Activated T-cell treated with anti-CD3 and anti-CD28 coated beads, Interleukin-2, amount 50 U/mL, for 24 hours (primary cell): ENCODE data around the gene CCL22.

Experiments
- DNase-seq: peaks from one replicate; pipeline ENCODE4 v3.0.0-alpha.2; 2020
- H3K27ac Mint-ChIP-seq: 2 replicates; pipeline ENCODE4 v1.8.0; 2020; ENCODE audit warnings: mild to moderate bottlenecking, mixed read lengths
- H3K27me3 Mint-ChIP-seq: 2 replicates; pipeline ENCODE4 v1.8.0; 2020; ENCODE audit warnings: mixed read lengths
- H3K36me3 Mint-ChIP-seq: 2 replicates; pipeline ENCODE4 v1.8.0; 2020; ENCODE audit warnings: low read depth, mixed read lengths
- H3K4me1 Mint-ChIP-seq: 2 replicates; pipeline ENCODE4 v1.8.0; 2020; ENCODE audit warnings: low read depth, mixed read lengths
- H3K4me3 Mint-ChIP-seq: 2 replicates; pipeline ENCODE4 v1.8.0; 2020; ENCODE audit warnings: mild to moderate bottlenecking, moderate library complexity, mixed read lengths
- H3K9me3 Mint-ChIP-seq: 2 replicates; pipeline ENCODE4 v1.8.0; 2020; ENCODE audit warnings: mixed read lengths

The CCL22 gene

DNA sequence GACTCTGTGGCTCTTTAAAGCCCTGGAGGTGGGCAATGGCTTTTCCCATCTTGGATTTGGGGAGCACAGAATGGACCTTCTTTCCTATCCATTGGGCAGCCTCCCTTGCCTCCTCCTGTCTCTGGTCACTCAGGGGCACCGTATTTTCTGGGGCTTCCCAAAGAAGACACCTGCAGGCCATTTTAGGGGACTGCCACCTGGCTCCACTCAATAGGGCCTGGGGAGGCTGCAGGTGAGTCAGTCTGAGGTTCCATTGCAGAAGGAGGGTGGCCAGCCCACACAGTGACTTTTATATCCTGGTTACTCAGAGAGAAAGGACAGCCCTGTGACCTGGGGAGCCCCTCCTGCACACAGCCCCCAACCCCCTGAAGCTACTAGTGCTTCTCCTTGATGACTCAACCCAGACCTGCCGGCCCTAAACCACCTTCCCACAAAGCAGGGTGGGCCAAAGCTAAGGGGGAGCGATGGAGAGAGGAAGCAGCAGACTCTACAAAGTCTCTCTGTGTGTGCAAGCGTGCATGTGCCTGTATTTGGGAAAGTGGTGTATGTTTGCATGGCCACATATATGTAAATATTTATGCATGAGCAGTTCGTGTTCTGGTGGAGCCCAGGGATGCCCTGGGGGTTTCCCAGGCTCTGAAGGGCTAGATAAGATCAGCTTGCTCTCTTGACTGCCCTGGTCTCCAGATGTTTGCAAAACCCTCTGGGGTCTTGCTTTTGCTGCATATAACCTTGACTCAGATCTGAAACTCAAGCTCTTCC is 18.7 kb downstream of the CCL22 start:
- Mint-ChIP-seq H3K36me3 (no peaks in the 10 kb centered on the region), H3K27me3 (peaks cover 2% of the 10 kb centered on the region), H3K9me3 (no peaks in the 10 kb centered on the region), H3K4me1 (peaks cover 28% of the 10 kb centered on the region), H3K27ac (peak overlapping the region; percentile 48), H3K4me3 (no peak overlapping the region)
- DNase-seq: peak; percentile 42

DNA sequence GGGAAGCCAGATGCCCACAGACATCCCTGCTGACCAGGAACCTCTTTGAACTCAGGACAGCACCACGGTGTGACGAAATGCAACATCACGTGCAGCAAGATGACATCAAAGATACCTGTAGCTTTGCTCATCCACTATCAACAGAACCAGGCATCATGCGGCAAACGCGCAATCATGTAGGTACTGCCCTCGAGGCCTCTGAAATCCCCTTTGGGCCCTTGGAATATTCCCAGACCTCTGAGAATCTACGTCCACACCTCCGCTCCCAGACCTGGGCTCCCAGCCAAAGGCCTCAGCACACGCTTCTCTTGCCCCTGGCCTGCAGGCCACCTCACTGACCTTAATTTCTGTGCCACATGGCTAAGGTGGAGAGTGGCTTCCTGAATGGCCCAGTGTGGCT is 21.0 kb downstream of the CCL22 start:
- Mint-ChIP-seq H3K4me1 (peaks cover 26% of the 10 kb centered on the region), H3K27me3 (no peaks in the 10 kb centered on the region), H3K36me3 (no peaks in the 10 kb centered on the region), H3K9me3 (no peaks in the 10 kb centered on the region), H3K27ac (no peak overlapping the region), H3K4me3 (no peak overlapping the region)
- no peak for DNase-seq

DNA sequence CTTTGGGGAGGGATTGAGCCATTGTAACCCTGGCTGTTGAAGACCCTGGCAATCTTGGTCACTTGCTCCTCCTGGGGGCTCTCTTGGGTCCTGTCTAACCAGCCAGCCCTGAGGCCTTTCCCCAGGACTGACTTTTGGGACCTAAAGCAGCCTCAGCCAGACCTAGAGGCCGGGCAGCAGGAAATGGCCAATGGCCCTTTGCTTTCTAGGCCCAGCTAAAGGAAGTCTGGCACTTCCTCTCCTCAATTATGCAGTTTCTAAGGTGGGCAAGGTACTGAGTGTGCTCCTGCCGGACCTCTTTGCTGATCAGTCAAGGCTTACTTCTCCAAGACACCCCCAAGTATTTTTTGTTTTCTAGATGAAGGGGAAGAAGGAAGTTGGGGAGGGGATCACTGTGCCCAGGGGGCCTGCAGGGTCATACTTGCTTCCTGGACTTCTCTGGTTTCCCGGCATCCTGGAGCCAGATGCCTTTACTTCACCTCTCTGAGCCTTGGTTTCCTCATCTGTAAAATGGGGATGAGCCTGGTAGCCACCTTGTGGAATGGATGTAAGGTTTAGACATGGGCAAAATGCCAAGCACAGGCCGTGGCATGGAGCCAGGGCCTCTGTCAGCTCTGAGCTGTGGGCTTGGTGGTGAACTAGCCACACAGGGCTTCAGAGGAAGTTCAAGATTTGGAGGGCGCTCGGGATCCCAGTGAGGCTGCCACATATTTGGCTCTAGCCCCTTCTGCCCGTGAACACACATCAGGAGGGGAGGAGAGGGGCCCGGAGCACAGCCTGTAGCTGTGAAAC is 22.3 kb downstream of the CCL22 start:
- H3K27ac Mint-ChIP-seq: no peak overlapping the region

DNA sequence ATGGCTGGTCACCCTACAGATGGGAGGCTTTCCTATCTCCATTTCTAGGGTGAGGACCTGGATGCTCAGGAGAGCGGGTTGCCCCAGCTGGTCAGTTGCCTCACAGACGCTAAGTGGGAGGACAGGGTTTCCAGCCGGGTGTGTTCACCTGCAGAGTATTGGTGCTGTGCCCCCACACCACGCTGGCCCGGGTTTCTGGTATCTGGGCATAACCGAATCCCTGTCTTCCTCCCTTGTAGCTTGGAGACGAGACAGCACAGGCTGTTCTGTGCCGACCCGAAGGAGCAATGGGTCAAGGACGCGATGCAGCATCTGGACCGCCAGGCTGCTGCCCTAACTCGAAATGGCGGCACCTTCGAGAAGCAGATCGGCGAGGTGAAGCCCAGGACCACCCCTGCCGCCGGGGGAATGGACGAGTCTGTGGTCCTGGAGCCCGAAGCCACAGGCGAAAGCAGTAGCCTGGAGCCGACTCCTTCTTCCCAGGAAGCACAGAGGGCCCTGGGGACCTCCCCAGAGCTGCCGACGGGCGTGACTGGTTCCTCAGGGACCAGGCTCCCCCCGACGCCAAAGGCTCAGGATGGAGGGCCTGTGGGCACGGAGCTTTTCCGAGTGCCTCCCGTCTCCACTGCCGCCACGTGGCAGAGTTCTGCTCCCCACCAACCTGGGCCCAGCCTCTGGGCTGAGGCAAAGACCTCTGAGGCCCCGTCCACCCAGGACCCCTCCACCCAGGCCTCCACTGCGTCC is 23.4 kb downstream of the CCL22 start:
- Mint-ChIP-seq H3K27ac (no peak overlapping the region), H3K36me3 (no peaks in the 10 kb centered on the region), H3K4me1 (peaks cover 19% of the 10 kb centered on the region), H3K4me3 (no peak overlapping the region), H3K27me3 (no peaks in the 10 kb centered on the region), H3K9me3 (no peaks in the 10 kb centered on the region)
- no peak for DNase-seq

More for the DNA sequence above, 22.3 kb downstream of the CCL22 start:
- no peaks in the 10 kb centered on the region for H3K36me3 Mint-ChIP-seq
- H3K4me1 Mint-ChIP-seq: peaks cover 26% of the 10 kb centered on the region
- no peak for DNase-seq
- no peak overlapping the region for H3K4me3 Mint-ChIP-seq
- H3K27me3 Mint-ChIP-seq: no peaks in the 10 kb centered on the region
- H3K9me3 Mint-ChIP-seq: no peaks in the 10 kb centered on the region

DNA sequence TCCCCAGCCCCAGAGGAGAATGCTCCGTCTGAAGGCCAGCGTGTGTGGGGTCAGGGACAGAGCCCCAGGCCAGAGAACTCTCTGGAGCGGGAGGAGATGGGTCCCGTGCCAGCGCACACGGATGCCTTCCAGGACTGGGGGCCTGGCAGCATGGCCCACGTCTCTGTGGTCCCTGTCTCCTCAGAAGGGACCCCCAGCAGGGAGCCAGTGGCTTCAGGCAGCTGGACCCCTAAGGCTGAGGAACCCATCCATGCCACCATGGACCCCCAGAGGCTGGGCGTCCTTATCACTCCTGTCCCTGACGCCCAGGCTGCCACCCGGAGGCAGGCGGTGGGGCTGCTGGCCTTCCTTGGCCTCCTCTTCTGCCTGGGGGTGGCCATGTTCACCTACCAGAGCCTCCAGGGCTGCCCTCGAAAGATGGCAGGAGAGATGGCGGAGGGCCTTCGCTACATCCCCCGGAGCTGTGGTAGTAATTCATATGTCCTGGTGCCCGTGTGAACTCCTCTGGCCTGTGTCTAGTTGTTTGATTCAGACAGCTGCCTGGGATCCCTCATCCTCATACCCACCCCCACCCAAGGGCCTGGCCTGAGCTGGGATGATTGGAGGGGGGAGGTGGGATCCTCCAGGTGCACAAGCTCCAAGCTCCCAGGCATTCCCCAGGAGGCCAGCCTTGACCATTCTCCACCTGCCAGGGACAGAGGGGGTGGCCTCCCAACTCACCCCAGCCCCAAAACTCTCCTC is 24.1 kb downstream of the CCL22 start:
- Mint-ChIP-seq H3K27me3 (no peaks in the 10 kb centered on the region), H3K27ac (no peak overlapping the region), H3K9me3 (no peaks in the 10 kb centered on the region), H3K36me3 (no peaks in the 10 kb centered on the region), H3K4me1 (peaks cover 12% of the 10 kb centered on the region), H3K4me3 (no peak overlapping the region)
- no peak for DNase-seq

DNA sequence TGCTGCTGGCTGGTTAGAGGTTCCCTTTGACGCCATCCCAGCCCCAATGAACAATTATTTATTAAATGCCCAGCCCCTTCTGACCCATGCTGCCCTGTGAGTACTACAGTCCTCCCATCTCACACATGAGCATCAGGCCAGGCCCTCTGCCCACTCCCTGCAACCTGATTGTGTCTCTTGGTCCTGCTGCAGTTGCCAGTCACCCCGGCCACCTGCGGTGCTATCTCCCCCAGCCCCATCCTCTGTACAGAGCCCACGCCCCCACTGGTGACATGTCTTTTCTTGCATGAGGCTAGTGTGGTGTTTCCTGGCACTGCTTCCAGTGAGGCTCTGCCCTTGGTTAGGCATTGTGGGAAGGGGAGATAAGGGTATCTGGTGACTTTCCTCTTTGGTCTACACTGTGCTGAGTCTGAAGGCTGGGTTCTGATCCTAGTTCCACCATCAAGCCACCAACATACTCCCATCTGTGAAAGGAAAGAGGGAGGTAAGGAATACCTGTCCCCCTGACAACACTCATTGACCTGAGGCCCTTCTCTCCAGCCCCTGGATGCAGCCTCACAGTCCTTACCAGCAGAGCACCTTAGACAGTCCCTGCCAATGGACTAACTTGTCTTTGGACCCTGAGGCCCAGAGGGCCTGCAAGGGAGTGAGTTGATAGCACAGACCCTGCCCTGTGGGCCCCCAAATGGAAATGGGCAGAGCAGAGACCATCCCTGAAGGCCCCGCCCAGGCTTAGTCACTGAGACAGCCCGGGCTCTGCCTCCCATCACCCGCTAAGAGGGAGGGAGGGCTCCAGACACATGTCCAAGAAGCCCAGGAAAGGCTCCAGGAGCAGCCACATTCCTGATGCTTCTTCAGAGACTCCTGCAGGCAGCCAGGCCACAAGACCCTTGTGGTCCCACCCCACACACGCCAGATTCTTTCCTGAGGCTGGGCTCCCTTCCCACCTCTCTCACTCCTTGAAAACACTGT is 25.0 kb downstream of the CCL22 start:
- Mint-ChIP-seq H3K9me3 (no peaks in the 10 kb centered on the region), H3K36me3 (no peaks in the 10 kb centered on the region), H3K27ac (no peak overlapping the region), H3K4me3 (no peak overlapping the region), H3K4me1 (peaks cover 12% of the 10 kb centered on the region), H3K27me3 (no peaks in the 10 kb centered on the region)
- no peak for DNase-seq

DNA sequence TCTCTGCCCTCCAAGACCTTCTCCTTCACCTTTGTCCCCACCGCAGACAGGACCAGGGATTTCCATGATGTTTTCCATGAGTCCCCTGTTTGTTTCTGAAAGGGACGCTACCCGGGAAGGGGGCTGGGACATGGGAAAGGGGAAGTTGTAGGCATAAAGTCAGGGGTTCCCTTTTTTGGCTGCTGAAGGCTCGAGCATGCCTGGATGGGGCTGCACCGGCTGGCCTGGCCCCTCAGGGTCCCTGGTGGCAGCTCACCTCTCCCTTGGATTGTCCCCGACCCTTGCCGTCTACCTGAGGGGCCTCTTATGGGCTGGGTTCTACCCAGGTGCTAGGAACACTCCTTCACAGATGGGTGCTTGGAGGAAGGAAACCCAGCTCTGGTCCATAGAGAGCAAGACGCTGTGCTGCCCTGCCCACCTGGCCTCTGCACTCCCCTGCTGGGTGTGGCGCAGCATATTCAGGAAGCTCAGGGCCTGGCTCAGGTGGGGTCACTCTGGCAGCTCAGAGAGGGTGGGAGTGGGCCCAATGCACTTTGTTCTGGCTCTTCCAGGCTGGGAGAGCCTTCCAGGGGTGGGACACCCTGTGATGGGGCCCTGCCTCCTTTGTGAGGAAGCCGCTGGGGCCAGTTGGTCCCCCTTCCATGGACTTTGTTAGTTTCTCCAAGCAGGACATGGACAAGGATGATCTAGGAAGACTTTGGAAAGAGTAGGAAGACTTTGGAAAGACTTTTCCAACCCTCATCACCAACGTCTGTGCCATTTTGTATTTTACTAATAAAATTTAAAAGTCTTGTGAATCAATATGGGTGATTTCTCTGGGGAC is 25.9 kb downstream of the CCL22 start:
- no peak for DNase-seq
- Mint-ChIP-seq H3K27me3 (no peaks in the 10 kb centered on the region), H3K4me1 (peaks cover 12% of the 10 kb centered on the region), H3K4me3 (no peak overlapping the region), H3K9me3 (no peaks in the 10 kb centered on the region), H3K36me3 (no peaks in the 10 kb centered on the region), H3K27ac (no peak overlapping the region)

DNA sequence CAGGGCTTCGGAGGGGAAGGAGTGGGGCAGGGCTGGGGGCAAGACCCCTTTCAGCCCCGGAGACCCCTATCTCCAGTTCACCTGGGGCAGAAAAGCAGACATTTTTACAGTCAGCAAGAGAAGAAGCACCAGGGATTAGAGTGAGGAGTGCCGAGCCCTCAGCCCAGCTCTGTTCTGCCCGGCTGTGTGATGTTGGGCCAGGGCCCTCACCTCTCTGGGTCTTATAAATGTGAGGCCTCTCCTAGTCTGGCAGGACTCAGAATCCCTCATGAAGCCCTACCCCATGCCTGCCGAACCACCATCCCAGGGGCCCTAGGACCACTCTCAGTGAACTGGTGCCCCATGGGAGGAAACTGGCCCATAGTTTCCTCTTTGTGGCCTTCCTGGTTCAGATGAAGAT is 26.5 kb downstream of the CCL22 start:
- Mint-ChIP-seq H3K4me1 (peaks cover 12% of the 10 kb centered on the region), H3K27ac (no peak overlapping the region)

DNA sequence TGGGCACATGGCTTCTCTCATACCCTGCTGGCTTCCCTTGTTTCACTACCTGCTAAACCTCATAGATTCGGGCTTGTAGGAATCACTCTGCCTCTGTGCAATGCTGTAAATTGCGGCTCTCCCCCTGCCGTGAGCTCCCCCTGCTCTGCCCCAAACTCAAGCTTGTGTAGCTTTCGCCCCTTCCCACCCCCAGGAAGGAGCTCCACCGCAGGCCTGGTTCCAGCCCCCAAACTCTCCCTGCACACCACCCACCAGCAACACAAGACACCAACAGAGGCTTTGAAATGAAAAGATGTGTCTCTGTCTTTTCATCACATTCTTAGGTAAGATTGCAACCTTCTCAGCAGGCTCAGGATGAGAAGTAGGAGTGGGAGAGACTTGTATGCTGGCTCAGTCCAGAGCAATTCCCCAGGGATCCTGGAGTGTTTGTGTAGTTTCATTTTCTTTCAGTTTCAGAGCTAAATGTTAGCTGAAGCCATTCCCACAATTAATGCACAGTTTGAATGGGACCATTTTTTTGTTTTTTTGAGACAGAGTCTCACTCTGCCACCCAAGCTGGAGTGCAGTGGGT is 27.9 kb downstream of the CCL22 start:
- no peak overlapping the region for H3K4me3 Mint-ChIP-seq
- H3K27me3 Mint-ChIP-seq: no peaks in the 10 kb centered on the region
- peaks cover 5% of the 10 kb centered on the region for H3K4me1 Mint-ChIP-seq
- no peaks in the 10 kb centered on the region for H3K36me3 Mint-ChIP-seq
- no peaks in the 10 kb centered on the region for H3K9me3 Mint-ChIP-seq
- no peak for DNase-seq
- H3K27ac Mint-ChIP-seq: no peak overlapping the region

More for the DNA sequence above, 26.5 kb downstream of the CCL22 start:
- Mint-ChIP-seq H3K36me3 (no peaks in the 10 kb centered on the region), H3K9me3 (no peaks in the 10 kb centered on the region), H3K4me3 (no peak overlapping the region), H3K27me3 (no peaks in the 10 kb centered on the region)
- no peak for DNase-seq

DNA sequence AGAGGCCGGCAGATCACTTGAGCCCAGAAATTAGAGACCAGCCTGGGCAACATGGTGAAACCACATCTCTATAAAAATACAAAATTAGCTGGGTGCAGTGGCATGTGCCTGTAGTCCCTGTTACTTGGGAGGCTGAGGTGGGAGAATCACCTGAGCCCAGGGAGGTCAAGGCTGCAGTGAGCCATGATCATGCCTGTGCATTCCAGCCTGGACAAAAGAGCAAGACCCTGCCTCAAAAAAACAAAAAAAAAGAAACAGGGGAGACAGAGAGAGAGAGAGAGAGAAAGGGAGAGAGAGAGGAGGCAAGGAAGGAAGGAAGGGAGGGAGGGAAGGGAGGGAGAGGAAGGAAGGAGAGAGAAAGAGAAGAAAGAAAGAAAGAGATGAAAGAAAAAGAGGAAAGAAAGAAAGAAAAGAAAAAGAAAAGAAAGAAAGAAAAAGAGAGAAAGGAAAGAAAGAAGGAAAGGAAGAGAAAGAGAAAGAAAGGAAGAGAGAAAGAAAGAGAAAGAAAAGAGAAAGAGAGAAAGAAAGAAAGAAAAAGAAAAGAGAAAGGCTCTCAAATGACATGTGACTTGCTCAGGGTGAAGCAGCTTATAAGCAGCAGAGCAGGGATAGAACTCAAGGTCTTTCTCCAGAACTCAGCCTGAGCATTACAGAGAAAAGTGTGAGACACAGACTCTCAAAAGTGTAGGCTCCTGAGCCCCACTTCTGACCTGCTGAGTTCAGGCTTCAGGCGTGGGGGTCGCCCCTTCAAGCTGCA is 29.2 kb downstream of the CCL22 start:
- Mint-ChIP-seq H3K27ac (peak overlapping the region; percentile 29), H3K4me1 (peaks cover 4% of the 10 kb centered on the region)

DNA sequence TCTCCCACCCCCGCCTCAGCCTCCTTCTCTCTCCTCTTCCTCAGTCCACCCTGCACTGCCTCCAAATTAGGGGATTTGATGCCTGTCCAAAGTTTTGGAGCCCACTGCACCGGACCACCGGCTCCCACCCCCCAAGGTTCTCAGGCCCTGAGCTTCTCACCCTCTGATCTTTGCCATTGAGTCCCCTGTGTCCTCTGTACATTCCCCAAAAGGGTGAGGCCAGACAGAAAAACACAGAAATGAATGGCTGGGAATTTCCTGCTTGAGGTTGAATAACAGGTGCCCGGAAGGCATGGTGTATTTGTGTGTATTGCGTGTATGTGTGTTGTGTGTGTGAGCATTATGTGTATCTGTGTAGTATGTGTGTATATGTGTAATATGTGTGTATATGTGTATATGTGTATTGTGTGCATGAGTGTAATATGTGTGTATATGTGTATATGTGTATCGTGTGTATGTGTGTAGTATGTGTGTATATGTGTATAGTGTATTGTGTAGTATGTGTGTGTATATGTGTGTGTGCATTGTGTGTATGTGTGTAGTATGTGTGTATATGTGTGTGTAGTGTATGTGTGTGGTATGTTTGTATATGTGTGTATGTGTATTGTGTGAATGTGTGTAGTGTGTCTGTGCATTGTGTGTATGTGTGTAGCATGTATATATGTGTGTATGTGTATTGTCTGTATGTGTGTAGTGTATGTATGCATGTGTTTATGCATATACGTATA is 29.9 kb downstream of the CCL22 start:
- no peak for DNase-seq
- Mint-ChIP-seq H3K27me3 (peaks cover 3% of the 10 kb centered on the region), H3K9me3 (no peaks in the 10 kb centered on the region), H3K4me1 (peaks cover 4% of the 10 kb centered on the region), H3K27ac (peak overlapping the region; percentile 65), H3K36me3 (no peaks in the 10 kb centered on the region), H3K4me3 (no peak overlapping the region)

More for the DNA sequence above, 29.2 kb downstream of the CCL22 start:
- H3K36me3 Mint-ChIP-seq: no peaks in the 10 kb centered on the region
- no peak for DNase-seq
- H3K27me3 Mint-ChIP-seq: peaks cover 3% of the 10 kb centered on the region
- no peaks in the 10 kb centered on the region for H3K9me3 Mint-ChIP-seq
- H3K4me3 Mint-ChIP-seq: no peak overlapping the region
